Measurements from ENCODE around the gene CBX5. TPM values are rescaled to one million over a fixed set of nuclear protein-coding genes. Genes with fewer than 3 reads are reported as not detected.

The CBX5 gene
- total and polyA plus RNA-seq, 9 of the 15 experiments (the other 6 are each of a cell fraction or from before 2014, with no cell fraction given): 32.6 to 102 (median 59.2) TPM

DNA sequence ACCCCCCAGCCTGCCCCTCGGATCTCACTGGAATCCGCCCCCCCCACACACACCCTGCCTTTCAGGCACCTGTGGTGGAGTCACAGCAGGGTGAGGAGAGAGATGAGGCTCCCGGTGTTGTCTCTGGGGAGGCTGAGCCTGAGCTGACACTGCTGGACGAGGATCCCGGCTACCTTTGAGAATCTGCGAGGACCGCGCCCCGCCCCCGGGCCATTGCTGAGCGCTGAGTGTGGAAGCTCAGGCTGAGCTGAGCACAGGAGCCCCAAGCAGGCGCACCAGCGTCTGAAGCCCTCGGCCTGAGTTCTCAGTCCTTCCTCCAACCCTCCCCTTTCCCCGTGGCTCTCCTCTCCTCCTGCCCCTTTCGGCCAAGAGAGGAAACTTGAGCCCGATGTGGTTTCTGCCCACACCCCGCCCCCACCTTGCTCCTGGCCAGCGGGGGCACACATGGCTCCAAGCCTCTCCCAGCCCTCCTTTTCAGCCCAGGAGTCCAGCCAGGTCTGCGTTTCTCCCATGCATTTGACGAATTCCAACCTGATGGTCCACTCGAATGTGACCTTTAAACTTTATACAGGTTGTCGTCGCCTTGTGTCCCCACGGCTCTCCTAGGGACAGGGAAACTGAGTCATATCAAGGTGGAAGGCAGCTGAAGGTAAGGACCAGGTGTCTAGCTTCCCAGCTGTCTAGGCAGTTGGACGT lies 21.0 kb upstream of the CBX5 start, which contains the start of gene NFE2:
Gene NFE2, minus strand, starts transcription at position 284 of the 696 bp plus-strand sequence. CDS start 5,767 bp downstream, outside the sequence.
- Histone ChIP-seq H3K36me3 (ENCODE audit: control insufficient read depth, insufficient read depth, low read length) (peaks cover 36% of the 10 kb centered on the region), H4K20me1 (replicated peaks; ENCODE audit: control insufficient read depth, insufficient read depth, low read length) (no peaks in the 10 kb centered on the region), H3K9me3 (replicated peaks; ENCODE audit: control insufficient read depth, insufficient read depth, low read depth, low read length) (no peaks in the 10 kb centered on the region), H2AFZ (ENCODE audit: low read depth, low read length) (no peak within 1 kb of the TSS), H3K27me3 (ENCODE audit: control insufficient read depth in 2 of 2, insufficient read depth in 2 of 2, low read length in 2 of 2) (no peaks in the 10 kb centered on the region), H3K9me1 (ENCODE audit: control insufficient read depth, insufficient read depth, low read length) (no peaks in the 10 kb centered on the region), H3K4me2 (ENCODE audit: insufficient read depth, low read length) (peak within 1 kb of the TSS; percentile 100), H3K4me1 (replicated peaks in 1 of 2; ENCODE audit: control insufficient read depth in 2 of 2, insufficient read depth in 2 of 2, low read length in 2 of 2) (peaks cover 29 to 35% of the 10 kb centered on the region in 2 experiments), H3K9ac (ENCODE audit: insufficient read depth in 1 of 2, low read depth in 2 of 2, low read length in 2 of 2) (peak within 1 kb of the TSS; percentile 92 to 93), H3K27ac (ENCODE audit: extremely low read depth, low read depth, low read length) (peak within 1 kb of the TSS; percentile 88), H3K79me2 (ENCODE audit: control insufficient read depth, insufficient read depth, low read length) (peaks cover 89% of the 10 kb centered on the region), H3K4me3 (peak within 1 kb of the TSS; percentile 78)
- FAIRE-seq (peak; percentile 67), ATAC-seq (peak; percentile 81), DNase-seq (ENCODE audit: extremely low read depth in 1 of 4, low spot score in 3 of 4) (peak; percentile 70 to 94 (median 74))
- CTCF ChIA-PET (ENCODE audit: low intra/inter-chr PET ratio): interaction anchor here (0.7 kb wide), 1 partner anchor 1942 kb away, joined by 3 read pairs; no protein-coding TSS in a partner anchor
- BruUV-seq (replicated peaks): no TSS peak
- under 1% methylated on average over 22 of the region's 26 CpGs for WGBS (ENCODE audit: insufficient coverage, low coverage, missing lambda C conversion rate)
- in situ Hi-C loops (cut with MboI): no loop called here
- intact Hi-C loops (cut with micrococcal nuclease): no loop called here
- POLR2A ChIA-PET: interaction anchor here (0.5 to 4.1 kb wide), 10 partner anchors 10 to 639 kb away, joined by 3 to 19 read pairs (median 6); partner anchors contain the start of genes CBX5, COPZ1 and HNRNPA1
- TF ChIP-seq ZNF780A (CRISPR knock-in tag; IDR thresholded peaks at IDR 0.05): no peak
- peak; percentile 58 for TF ChIP-seq L3MBTL2 (IDR thresholded peaks at IDR 0.05)
- no peak for TF ChIP-seq NFE2 (IDR thresholded peaks at IDR 0.05; ENCODE audit: low read depth)
- no peak for TF ChIP-seq FOXA1 (IDR thresholded peaks at IDR 0.05; ENCODE audit: borderline replicate concordance)
- TF ChIP-seq TAL1 (IDR thresholded peaks at IDR 0.05): 0 out of 2 replicates have a peak, but pooled peaks have one; percentile 3
- peak; percentile 41; the same call in 1 of the 2 replicates for TF ChIP-seq JUND (IDR thresholded peaks at IDR 0.05; ENCODE audit: borderline replicate concordance, low read depth, low read length)
- no peak; the same call in 2 of the 3 replicates for TF ChIP-seq JUND (tag; IDR thresholded peaks at IDR 0.05; ENCODE audit: borderline replicate concordance, low read depth, low read length)
- TF ChIP-seq ZNF584 (CRISPR knock-in tag; IDR thresholded peaks at IDR 0.05; ENCODE audit: low read depth): no peak
- peak; percentile 48; the same call in 1 of the 2 replicates for TF ChIP-seq CBFA2T3 (IDR thresholded peaks at IDR 0.05)
- TF ChIP-seq, protein P1, sequence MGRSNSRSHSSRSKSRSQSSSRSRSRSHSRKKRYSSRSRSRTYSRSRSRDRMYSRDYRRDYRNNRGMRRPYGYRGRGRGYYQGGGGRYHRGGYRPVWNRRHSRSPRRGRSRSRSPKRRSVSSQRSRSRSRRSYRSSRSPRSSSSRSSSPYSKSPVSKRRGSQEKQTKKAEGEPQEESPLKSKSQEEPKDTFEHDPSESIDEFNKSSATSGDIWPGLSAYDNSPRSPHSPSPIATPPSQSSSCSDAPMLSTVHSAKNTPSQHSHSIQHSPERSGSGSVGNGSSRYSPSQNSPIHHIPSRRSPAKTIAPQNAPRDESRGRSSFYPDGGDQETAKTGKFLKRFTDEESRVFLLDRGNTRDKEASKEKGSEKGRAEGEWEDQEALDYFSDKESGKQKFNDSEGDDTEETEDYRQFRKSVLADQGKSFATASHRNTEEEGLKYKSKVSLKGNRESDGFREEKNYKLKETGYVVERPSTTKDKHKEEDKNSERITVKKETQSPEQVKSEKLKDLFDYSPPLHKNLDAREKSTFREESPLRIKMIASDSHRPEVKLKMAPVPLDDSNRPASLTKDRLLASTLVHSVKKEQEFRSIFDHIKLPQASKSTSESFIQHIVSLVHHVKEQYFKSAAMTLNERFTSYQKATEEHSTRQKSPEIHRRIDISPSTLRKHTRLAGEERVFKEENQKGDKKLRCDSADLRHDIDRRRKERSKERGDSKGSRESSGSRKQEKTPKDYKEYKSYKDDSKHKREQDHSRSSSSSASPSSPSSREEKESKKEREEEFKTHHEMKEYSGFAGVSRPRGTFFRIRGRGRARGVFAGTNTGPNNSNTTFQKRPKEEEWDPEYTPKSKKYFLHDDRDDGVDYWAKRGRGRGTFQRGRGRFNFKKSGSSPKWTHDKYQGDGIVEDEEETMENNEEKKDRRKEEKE (IDR thresholded peaks at IDR 0.05; ENCODE audit: borderline replicate concordance in 1 of 2, control insufficient read depth in 1 of 2, low read depth in 2 of 2, low read length in 1 of 2): no peak
- no peak for TF ChIP-seq KLF16 (IDR thresholded peaks at IDR 0.05)
- peak; percentile 77 for TF ChIP-seq BRD9 (IDR thresholded peaks at IDR 0.05; ENCODE audit: low read depth, partially characterized antibody)
- no peak for TF ChIP-seq TCF7 (IDR thresholded peaks at IDR 0.05; ENCODE audit: borderline replicate concordance)
- peak; percentile 66; the same call in 1 of the 2 replicates for TF ChIP-seq TOE1 (IDR thresholded peaks at IDR 0.05; ENCODE audit: borderline replicate concordance)
- no peak for TF ChIP-seq TOE1 (CRISPR knock-in tag; IDR thresholded peaks at IDR 0.05; ENCODE audit: borderline replicate concordance, low read depth)
- TF ChIP-seq, protein P2, sequence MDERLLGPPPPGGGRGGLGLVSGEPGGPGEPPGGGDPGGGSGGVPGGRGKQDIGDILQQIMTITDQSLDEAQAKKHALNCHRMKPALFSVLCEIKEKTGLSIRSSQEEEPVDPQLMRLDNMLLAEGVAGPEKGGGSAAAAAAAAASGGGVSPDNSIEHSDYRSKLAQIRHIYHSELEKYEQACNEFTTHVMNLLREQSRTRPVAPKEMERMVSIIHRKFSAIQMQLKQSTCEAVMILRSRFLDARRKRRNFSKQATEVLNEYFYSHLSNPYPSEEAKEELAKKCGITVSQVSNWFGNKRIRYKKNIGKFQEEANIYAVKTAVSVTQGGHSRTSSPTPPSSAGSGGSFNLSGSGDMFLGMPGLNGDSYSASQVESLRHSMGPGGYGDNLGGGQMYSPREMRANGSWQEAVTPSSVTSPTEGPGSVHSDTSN (CRISPR knock-in tag; IDR thresholded peaks at IDR 0.05; ENCODE audit: low read depth): no peak
- TF ChIP-seq, protein P2 (tag; conservative IDR thresholded peaks at IDR 0.05; ENCODE audit: low read depth): no peak
- no peak for TF ChIP-seq ZNF184 (CRISPR knock-in tag; IDR thresholded peaks at IDR 0.05)
